Neural cell (in vitro differentiated cells): ENCODE measurements around the gene MIF.

Experiments
- EZH2 ChIP-seq: fragments of 200-600, 300-800 bp; shearing (Covaris generic), sonication (generic); IDR thresholded peaks from 2 replicates; pipeline ENCODE4 v1.6.1; 2014; ENCODE audit warnings: antibody characterized with exemption, low read length, borderline replicate concordance, mild to moderate bottlenecking; ENCODE audit not compliant: insufficient read depth, poor library complexity, severe bottlenecking
- TF ChIP-seq, protein P1 (sequence below): fragments of 450-650 bp; IDR thresholded peaks from 2 replicates; pipeline ENCODE4 v1.5.1; 2014; ENCODE audit warnings: antibody characterized with exemption, mild to moderate bottlenecking, moderate library complexity; ENCODE audit not compliant: poor library complexity, severe bottlenecking

DNA sequence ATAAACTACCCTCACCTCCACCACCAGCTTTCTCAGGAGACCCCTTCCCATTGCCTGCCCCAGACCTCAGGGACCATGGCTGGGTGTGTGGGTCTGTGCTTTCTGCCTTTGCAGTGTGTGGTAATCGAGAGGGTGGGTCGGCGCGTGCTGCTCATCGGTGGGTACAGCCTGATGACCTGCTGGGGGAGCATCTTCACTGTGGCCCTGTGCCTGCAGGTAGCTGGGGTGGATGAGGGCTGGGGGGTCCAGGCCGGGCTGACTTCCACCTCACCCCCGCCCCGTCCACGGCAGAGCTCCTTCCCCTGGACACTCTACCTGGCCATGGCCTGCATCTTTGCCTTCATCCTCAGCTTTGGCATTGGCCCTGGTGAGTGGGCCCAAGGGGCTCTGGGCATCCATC lies 10.5 kb upstream of the MIF start:
- TF ChIP-seq, protein P1, sequence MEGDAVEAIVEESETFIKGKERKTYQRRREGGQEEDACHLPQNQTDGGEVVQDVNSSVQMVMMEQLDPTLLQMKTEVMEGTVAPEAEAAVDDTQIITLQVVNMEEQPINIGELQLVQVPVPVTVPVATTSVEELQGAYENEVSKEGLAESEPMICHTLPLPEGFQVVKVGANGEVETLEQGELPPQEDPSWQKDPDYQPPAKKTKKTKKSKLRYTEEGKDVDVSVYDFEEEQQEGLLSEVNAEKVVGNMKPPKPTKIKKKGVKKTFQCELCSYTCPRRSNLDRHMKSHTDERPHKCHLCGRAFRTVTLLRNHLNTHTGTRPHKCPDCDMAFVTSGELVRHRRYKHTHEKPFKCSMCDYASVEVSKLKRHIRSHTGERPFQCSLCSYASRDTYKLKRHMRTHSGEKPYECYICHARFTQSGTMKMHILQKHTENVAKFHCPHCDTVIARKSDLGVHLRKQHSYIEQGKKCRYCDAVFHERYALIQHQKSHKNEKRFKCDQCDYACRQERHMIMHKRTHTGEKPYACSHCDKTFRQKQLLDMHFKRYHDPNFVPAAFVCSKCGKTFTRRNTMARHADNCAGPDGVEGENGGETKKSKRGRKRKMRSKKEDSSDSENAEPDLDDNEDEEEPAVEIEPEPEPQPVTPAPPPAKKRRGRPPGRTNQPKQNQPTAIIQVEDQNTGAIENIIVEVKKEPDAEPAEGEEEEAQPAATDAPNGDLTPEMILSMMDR = no peak
- TF ChIP-seq EZH2 = no peak
